ENCODE measurements around the gene PPP1R12C. TPM values are rescaled to one million over a fixed set of nuclear protein-coding genes. Genes with fewer than 3 reads are reported as not detected.

The PPP1R12C gene
- total and polyA plus RNA-seq, 10 of the 15 experiments (the other 5 are each of a cell fraction or from before 2014, with no cell fraction given) = 1.4 to 84.7 (median 20.5) TPM

GRCh38 chr19:55117663-55118391 lies 390 bp upstream of the PPP1R12C start (continued):
- TF ChIP-seq ZBTB4 (CRISPR knock-in tag; IDR thresholded peaks at IDR 0.05) (no peak), CHD1 (IDR thresholded peaks at IDR 0.05; ENCODE audit: low read depth, low read length) (no peak), IKZF1 (conservative IDR thresholded peaks at IDR 0.05) (peak; percentile 98), FOS (IDR thresholded peaks at IDR 0.05; ENCODE audit: borderline replicate concordance, extremely low read depth, insufficient read length) (no peak), PML (IDR thresholded peaks at IDR 0.05; ENCODE audit: low read length) (no peak), CBFB (IDR thresholded peaks at IDR 0.05; ENCODE audit: low read depth) (0 out of 2 replicates have a peak, but pooled peaks have one; percentile 31), ASH2L (IDR thresholded peaks at IDR 0.05; ENCODE audit: borderline replicate concordance, low read depth) (no peak), KAT2A (conservative IDR thresholded peaks at IDR 0.05; ENCODE audit: control insufficient read depth, low read depth, low read length) (no peak), MEF2B (IDR thresholded peaks at IDR 0.05; ENCODE audit: partially characterized antibody, poor library complexity, severe bottlenecking) (no peak), EP300 (IDR thresholded peaks at IDR 0.05; ENCODE audit: borderline replicate concordance in 1 of 2, control insufficient read depth in 1 of 2, low read depth in 2 of 2, low read length in 2 of 2) (no peak), NRF1 (conservative IDR thresholded peaks at IDR 0.05; ENCODE audit: low read depth, low read length) (no peak), SREBF2 (IDR thresholded peaks at IDR 0.05; ENCODE audit: low read length) (no peak), SIX5 (IDR thresholded peaks at IDR 0.05; ENCODE audit: low read depth, low read length, severe bottlenecking) (peak; percentile 95), BMI1 (IDR thresholded peaks at IDR 0.05; ENCODE audit: borderline replicate concordance) (no peak), NKRF (conservative IDR thresholded peaks at IDR 0.05) (no peak), NFYB (IDR thresholded peaks at IDR 0.05; ENCODE audit: insufficient read depth, low read depth, low read length) (peak; percentile 57; the same call in 1 of the 2 replicates), BCL3 (IDR thresholded peaks at IDR 0.05; ENCODE audit: borderline replicate concordance, insufficient read depth, low read depth, low read length, poor library complexity, severe bottlenecking) (no peak), GABPA (IDR thresholded peaks at IDR 0.05; ENCODE audit: low read depth) (peak; percentile 72), FOXM1 (IDR thresholded peaks at IDR 0.05; ENCODE audit: low read depth, low read length) (no peak), PAX5 (IDR thresholded peaks at IDR 0.05; ENCODE audit: borderline replicate concordance, low read depth, low read length) (no peak), HDGF (IDR thresholded peaks at IDR 0.05) (peak; percentile 91), FOXK2 (IDR thresholded peaks at IDR 0.05) (no peak), NR2C2 (IDR thresholded peaks at IDR 0.05; ENCODE audit: borderline replicate concordance, control insufficient read depth, insufficient read length, low read depth) (no peak), STAT3 (IDR thresholded peaks at IDR 0.05; ENCODE audit: low read depth, low read length) (no peak)
